ENCODE data around the gene ZBTB17. TPM values are rescaled to one million over a fixed set of nuclear protein-coding genes. Genes with fewer than 3 reads are reported as not detected.
"Not testable (repeated sequence)": the region's sequence is repeated elsewhere in the genome, so short reads cannot be mapped to it uniquely, and the experiment has no call there.

Gene ZBTB17
- total RNA-seq, 1 donor from 2014 or later: 19.5 TPM

- H4K20me1 ChIP-seq (ENCODE audit: low read depth): peaks cover 12% of the 10 kb centered on the region
- Mint-ChIP-seq H3K27me3 (ENCODE audit: insufficient read depth, low read depth) (no peaks in the 10 kb centered on the region), H3K9me3 (no peaks in the 10 kb centered on the region), H3K36me3 (peaks cover 28% of the 10 kb centered on the region), H3K27ac (no peak overlapping the region), H3K4me3 (no peak overlapping the region), H3K4me1 (no peaks in the 10 kb centered on the region)
- H3K4me2 ChIP-seq: no peak overlapping the region
- peaks cover 10% of the 10 kb centered on the region for H3K36me3 ChIP-seq
- H3K4me3 ChIP-seq: no peak overlapping the region
- no peaks in the 10 kb centered on the region for H3F3A ChIP-seq (ENCODE audit: low read depth)
- no peak for DNase-seq (ENCODE audit: low spot score)
- H3K9me3 ChIP-seq (ENCODE audit: low read depth): no peaks in the 10 kb centered on the region
- peaks cover 28% of the 10 kb centered on the region for H3K79me2 ChIP-seq (ENCODE audit: low read depth)
- no peaks in the 10 kb centered on the region for H3K27me3 ChIP-seq
- H2AFZ ChIP-seq (replicated peaks): no peak overlapping the region
- H3K27ac ChIP-seq: no peak overlapping the region
- H3K9ac ChIP-seq: no peak overlapping the region
- TF ChIP-seq CTCF (IDR thresholded peaks at IDR 0.05) (no peak), EZH2phosphoT487 (IDR thresholded peaks at IDR 0.05) (no peak), EZH2 (IDR thresholded peaks at IDR 0.05) (no peak)
- no peaks in the 10 kb centered on the region for H3K4me1 ChIP-seq
These were observed 59.9 kb downstream of the ZBTB17 start for GRCh38 chr1:15915991-15916390.

GRCh38 chr1:15913607-15914006 lies 62.3 kb downstream of the ZBTB17 start:
- peaks cover 44% of the 10 kb centered on the region for H3K79me2 ChIP-seq (ENCODE audit: low read depth)
- not testable (repeated sequence) for H3K9ac ChIP-seq; H3K4me3 ChIP-seq; H2AFZ ChIP-seq (replicated peaks); H3K4me1 ChIP-seq; H3K4me3 Mint-ChIP-seq; H3K4me2 ChIP-seq; DNase-seq (ENCODE audit: low spot score); H3K9me3 ChIP-seq (ENCODE audit: low read depth); H3K9me3 Mint-ChIP-seq; H3K27me3 ChIP-seq; H3K27me3 Mint-ChIP-seq (ENCODE audit: insufficient read depth, low read depth); H3F3A ChIP-seq (ENCODE audit: low read depth); H3K4me1 Mint-ChIP-seq; H3K27ac Mint-ChIP-seq; H3K27ac ChIP-seq
- H3K36me3 ChIP-seq: peaks cover 14% of the 10 kb centered on the region
- H3K36me3 Mint-ChIP-seq: peaks cover 38% of the 10 kb centered on the region
- peaks cover 19% of the 10 kb centered on the region for H4K20me1 ChIP-seq (ENCODE audit: low read depth)

- Mint-ChIP-seq H3K27ac (no peak overlapping the region), H3K36me3 (peaks cover 34% of the 10 kb centered on the region), H3K9me3 (no peaks in the 10 kb centered on the region), H3K27me3 (ENCODE audit: insufficient read depth, low read depth) (no peaks in the 10 kb centered on the region), H3K4me3 (no peak overlapping the region), H3K4me1 (no peaks in the 10 kb centered on the region)
- no peaks in the 10 kb centered on the region for H3K27me3 ChIP-seq
- no peak overlapping the region for H3K27ac ChIP-seq
- peaks cover 18% of the 10 kb centered on the region for H3K36me3 ChIP-seq
- H3K9ac ChIP-seq: no peak overlapping the region
- no peaks in the 10 kb centered on the region for H3F3A ChIP-seq (ENCODE audit: low read depth)
- peaks cover 36% of the 10 kb centered on the region for H4K20me1 ChIP-seq (ENCODE audit: low read depth)
- DNase-seq (ENCODE audit: low spot score): no peak
- no peak overlapping the region for H2AFZ ChIP-seq (replicated peaks)
- TF ChIP-seq EZH2 (IDR thresholded peaks at IDR 0.05) (no peak), EZH2phosphoT487 (IDR thresholded peaks at IDR 0.05) (no peak), CTCF (IDR thresholded peaks at IDR 0.05) (no peak)
- H3K4me3 ChIP-seq: no peak overlapping the region
- peaks cover 61% of the 10 kb centered on the region for H3K79me2 ChIP-seq (ENCODE audit: low read depth)
- H3K4me2 ChIP-seq: no peak overlapping the region
- no peaks in the 10 kb centered on the region for H3K9me3 ChIP-seq (ENCODE audit: low read depth)
- no peaks in the 10 kb centered on the region for H3K4me1 ChIP-seq
These were observed 64.0 kb downstream of the ZBTB17 start for GRCh38 chr1:15911927-15912326.

- Mint-ChIP-seq H3K36me3 (peaks cover 31% of the 10 kb centered on the region), H3K4me3 (no peak overlapping the region), H3K27me3 (ENCODE audit: insufficient read depth, low read depth) (no peaks in the 10 kb centered on the region), H3K4me1 (no peaks in the 10 kb centered on the region), H3K27ac (no peak overlapping the region), H3K9me3 (no peaks in the 10 kb centered on the region)
- Histone ChIP-seq H3K36me3 (peaks cover 18% of the 10 kb centered on the region), H3K4me3 (no peak overlapping the region), H3K9me3 (ENCODE audit: low read depth) (no peaks in the 10 kb centered on the region), H3K79me2 (ENCODE audit: low read depth) (peaks cover 68% of the 10 kb centered on the region), H4K20me1 (ENCODE audit: low read depth) (peaks cover 44% of the 10 kb centered on the region), H3K27me3 (no peaks in the 10 kb centered on the region), H3K4me2 (no peak overlapping the region), H2AFZ (replicated peaks) (no peak overlapping the region), H3K27ac (no peak overlapping the region), H3K4me1 (no peaks in the 10 kb centered on the region), H3F3A (ENCODE audit: low read depth) (no peaks in the 10 kb centered on the region), H3K9ac (no peak overlapping the region)
- DNase-seq (ENCODE audit: low spot score): no peak
- TF ChIP-seq EZH2 (IDR thresholded peaks at IDR 0.05) (no peak), CTCF (IDR thresholded peaks at IDR 0.05) (no peak), EZH2phosphoT487 (IDR thresholded peaks at IDR 0.05) (no peak)
These were observed 64.8 kb downstream of the ZBTB17 start for GRCh38 chr1:15911141-15911540.

Data from neural progenitor cell (in vitro differentiated cells).